Breast epithelium (tissue), 3 donors: ENCODE measurements around the gene TMEM100.

Source experiments
- POLR2A ChIP-seq: fragments of 450-650 bp; IDR thresholded peaks from one replicate; pipeline ENCODE4 v1.6.1; 2016; ENCODE audit warnings: antibody characterized with exemption, mild to moderate bottlenecking, moderate library complexity
- POLR2AphosphoS5 ChIP-seq, 3 donors: sonication (generic); formaldehyde crosslinking; IDR thresholded peaks; one replicate each; pipeline ENCODE4 v1.6.1; 2017; ENCODE audit warnings: antibody characterized with exemption in 3 of 3
- TF ChIP-seq, protein P1 (sequence below), 3 donors: fragments of 450-650 bp; IDR thresholded peaks; one replicate each; pipeline ENCODE4 v1.5.1; 2016 to 2017; ENCODE audit warnings: antibody characterized with exemption in 3 of 3, mild to moderate bottlenecking in 3 of 3, moderate library complexity in 3 of 3

DNA sequence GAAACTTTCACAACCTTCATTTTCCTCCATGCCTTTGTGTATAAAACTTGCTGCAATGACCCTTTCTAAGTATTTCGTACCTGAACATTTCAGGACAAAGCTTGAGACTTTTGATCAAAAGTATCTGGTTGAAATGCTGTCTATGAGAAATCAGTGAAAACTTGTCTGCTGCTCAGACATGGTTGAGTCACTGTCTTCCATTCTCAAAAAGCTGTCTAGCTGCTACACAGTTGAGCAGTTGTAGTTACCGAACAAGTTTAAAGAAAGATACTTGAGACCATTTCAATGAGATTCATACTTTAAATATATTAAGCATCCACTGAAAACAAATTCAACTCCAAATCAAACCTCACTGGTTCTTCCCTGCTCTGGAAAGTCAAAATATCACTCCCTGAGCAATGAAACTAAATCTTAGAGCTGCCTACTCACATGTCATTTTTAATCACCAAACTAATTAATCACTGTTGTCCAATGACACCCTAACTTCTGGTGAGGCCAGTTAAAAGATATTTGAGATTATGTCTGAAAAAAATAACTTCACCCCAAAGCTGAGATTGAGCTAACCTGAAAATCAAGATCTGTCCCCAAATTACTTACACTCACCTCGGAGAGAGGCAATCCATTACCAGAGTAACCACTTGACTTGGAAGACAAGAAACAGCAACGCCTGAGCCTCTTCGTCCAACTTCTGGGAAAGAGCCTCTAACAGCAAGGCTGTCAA lies 488 bp downstream of the TMEM100 start:
- TF ChIP-seq, protein P1, sequence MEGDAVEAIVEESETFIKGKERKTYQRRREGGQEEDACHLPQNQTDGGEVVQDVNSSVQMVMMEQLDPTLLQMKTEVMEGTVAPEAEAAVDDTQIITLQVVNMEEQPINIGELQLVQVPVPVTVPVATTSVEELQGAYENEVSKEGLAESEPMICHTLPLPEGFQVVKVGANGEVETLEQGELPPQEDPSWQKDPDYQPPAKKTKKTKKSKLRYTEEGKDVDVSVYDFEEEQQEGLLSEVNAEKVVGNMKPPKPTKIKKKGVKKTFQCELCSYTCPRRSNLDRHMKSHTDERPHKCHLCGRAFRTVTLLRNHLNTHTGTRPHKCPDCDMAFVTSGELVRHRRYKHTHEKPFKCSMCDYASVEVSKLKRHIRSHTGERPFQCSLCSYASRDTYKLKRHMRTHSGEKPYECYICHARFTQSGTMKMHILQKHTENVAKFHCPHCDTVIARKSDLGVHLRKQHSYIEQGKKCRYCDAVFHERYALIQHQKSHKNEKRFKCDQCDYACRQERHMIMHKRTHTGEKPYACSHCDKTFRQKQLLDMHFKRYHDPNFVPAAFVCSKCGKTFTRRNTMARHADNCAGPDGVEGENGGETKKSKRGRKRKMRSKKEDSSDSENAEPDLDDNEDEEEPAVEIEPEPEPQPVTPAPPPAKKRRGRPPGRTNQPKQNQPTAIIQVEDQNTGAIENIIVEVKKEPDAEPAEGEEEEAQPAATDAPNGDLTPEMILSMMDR (IDR thresholded peaks at IDR 0.05): no peak
- no peak for TF ChIP-seq POLR2A
- TF ChIP-seq POLR2AphosphoS5 (IDR thresholded peaks at IDR 0.05): no peak
